PFSK-1 (cell line): ENCODE measurements around the gene COPS8.

Experiments
- POLR2AphosphoS5 ChIP-seq: IDR thresholded peaks from 2 replicates; pipeline ENCODE4 v1.6.1; 2012; ENCODE audit warnings: low read depth, mild to moderate bottlenecking, control low read depth, low read length, moderate library complexity
- SIN3A ChIP-seq: IDR thresholded peaks from 2 replicates; pipeline ENCODE4 v1.6.1; 2012; ENCODE audit warnings: mild to moderate bottlenecking, low read length, moderate library complexity, borderline replicate concordance; ENCODE audit not compliant: insufficient read depth
- TAF1 ChIP-seq: IDR thresholded peaks from 2 replicates; pipeline ENCODE4 v1.6.1; 2012; ENCODE audit warnings: low read length, control low read depth, borderline replicate concordance; ENCODE audit not compliant: insufficient read depth

GRCh38 chr2:237143676-237144440 is 58.2 kb downstream of the COPS8 start:
- no peak for TF ChIP-seq POLR2AphosphoS5
- no peak for TF ChIP-seq SIN3A
- TF ChIP-seq TAF1 = no peak
